Smooth muscle cell of bladder (primary cell): ENCODE measurements around the gene ASMT. TPM values are rescaled to one million over a fixed set of nuclear protein-coding genes. Genes with fewer than 3 reads are reported as not detected.

Experiments used
- total RNA-seq: library from RNA; depleted of rRNA; stranded (reverse); fragments of >200 nt; gene quantifications from 2 replicates; pipeline ENCODE4 v1.2.3, GENCODE V29; 2014

The ASMT gene, protein sequence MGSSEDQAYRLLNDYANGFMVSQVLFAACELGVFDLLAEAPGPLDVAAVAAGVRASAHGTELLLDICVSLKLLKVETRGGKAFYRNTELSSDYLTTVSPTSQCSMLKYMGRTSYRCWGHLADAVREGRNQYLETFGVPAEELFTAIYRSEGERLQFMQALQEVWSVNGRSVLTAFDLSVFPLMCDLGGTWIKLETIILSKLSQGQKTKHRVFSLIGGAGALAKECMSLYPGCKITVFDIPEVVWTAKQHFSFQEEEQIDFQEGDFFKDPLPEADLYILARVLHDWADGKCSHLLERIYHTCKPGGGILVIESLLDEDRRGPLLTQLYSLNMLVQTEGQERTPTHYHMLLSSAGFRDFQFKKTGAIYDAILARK
- not detected in 2 replicates for total RNA-seq

GRCh38 chrX:1614927-1615326 lies at the start of gene ASMT:
Gene ASMT, plus strand, starts transcription at chrX:1615059. Its CDS starts 141 bp downstream, at chrX:1615200.

GRCh38 chrX:1591102-1591862 lies 23.6 kb upstream of the ASMT start, which contains the start of gene AKAP17A:
Gene AKAP17A, plus strand, starts transcription at chrX:1591604. Its CDS starts 1,859 bp downstream, at chrX:1593463.

Other genes starting within 250 kb of the ASMT start
- 193 and 225 TPM in 2 replicates for gene SLC25A6, start 222.9 kb upstream of the ASMT start, total RNA-seq
- gene ASMTL, start 162.2 kb upstream of the ASMT start, total RNA-seq: 13.1 and 14.1 TPM in 2 replicates
- not detected in 2 replicates for gene P2RY8, start 77.9 kb upstream of the ASMT start, total RNA-seq
- 18.3 and 19.2 TPM in 2 replicates for gene AKAP17A, start 23.5 kb upstream of the ASMT start, total RNA-seq